ENCODE measurements around the gene ITGA1.

GRCh38 chr5:52985306-52985705 is 197.6 kb downstream of the ITGA1 start:
- TF ChIP-seq ZNF274 (IDR thresholded peaks at IDR 0.05; ENCODE audit: low read length): no peak
- no peak for TF ChIP-seq ZNF274 (tag by site-specific recombination; IDR thresholded peaks at IDR 0.05; ENCODE audit: borderline replicate concordance)
- no peak for TF ChIP-seq CTCF (tag by site-specific recombination; IDR thresholded peaks at IDR 0.05)
- no peak for TF ChIP-seq ZNF433 (tag by site-specific recombination; IDR thresholded peaks at IDR 0.05; ENCODE audit: low read depth)
- TF ChIP-seq YY1 (tag by site-specific recombination; IDR thresholded peaks at IDR 0.05): no peak
- no peak for TF ChIP-seq ZNF121 (tag by site-specific recombination; IDR thresholded peaks at IDR 0.05)
- TF ChIP-seq ZNF571 (tag by site-specific recombination; IDR thresholded peaks at IDR 0.05): no peak
- no peak for TF ChIP-seq ZFP37 (tag by site-specific recombination; IDR thresholded peaks at IDR 0.05)
- no peak for TF ChIP-seq ATF2 (tag by site-specific recombination; IDR thresholded peaks at IDR 0.05; ENCODE audit: low read depth)
- no peak for TF ChIP-seq ZNF654 (tag by site-specific recombination; IDR thresholded peaks at IDR 0.05; ENCODE audit: low read depth)
- TF ChIP-seq HOXA7 (CRISPR knock-in tag; IDR thresholded peaks at IDR 0.05; ENCODE audit: borderline replicate concordance): no peak
